Esophagus (tissue), 2 donors: ENCODE results near the gene ZFHX2. TPM values are rescaled to one million over a fixed set of nuclear protein-coding genes. Genes with fewer than 3 reads are reported as not detected.

ENCODE experiments used
- H3K27ac ChIP-seq, 2 donors: one replicate each; pipeline ENCODE4 v1.5.1; 2013; ENCODE audit warnings: low read depth in 2 of 2, mild to moderate bottlenecking in 2 of 2, inconsistent platforms in 1 of 2, low read length in 1 of 2, moderate library complexity in 1 of 2
- H3K27me3 ChIP-seq, 2 donors: one replicate each; pipeline ENCODE4 v1.6.1; 2013; ENCODE audit warnings: low read length in 2 of 2, control low read depth in 1 of 2, mild to moderate bottlenecking in 1 of 2; ENCODE audit not compliant: insufficient read depth in 2 of 2, control insufficient read depth in 1 of 2
- H3K36me3 ChIP-seq, 2 donors: one replicate each; pipeline ENCODE4 v1.6.1; 2013; ENCODE audit warnings: low read length in 1 of 2; ENCODE audit not compliant: control insufficient read depth in 2 of 2, insufficient read depth in 2 of 2
- H3K4me1 ChIP-seq, 2 donors: one replicate each; pipeline ENCODE4 v1.6.1; 2013; ENCODE audit warnings: low read length in 1 of 2; ENCODE audit not compliant: control insufficient read depth in 2 of 2, insufficient read depth in 2 of 2
- H3K4me3 ChIP-seq, 2 donors: one replicate each; pipeline ENCODE4 v1.5.1; 2013; ENCODE audit warnings: low read length in 2 of 2, mild to moderate bottlenecking in 2 of 2, low read depth in 1 of 2, moderate library complexity in 1 of 2
- H3K9me3 ChIP-seq, 2 donors: one replicate each; pipeline ENCODE4 v1.6.1; 2013; ENCODE audit warnings: mild to moderate bottlenecking in 2 of 2, low read depth in 1 of 2, low read length in 1 of 2, moderate library complexity in 1 of 2; ENCODE audit not compliant: control insufficient read depth in 2 of 2, insufficient read depth in 1 of 2
- WGBS, 2 donors: extraction: QIAGEN DNeasy Blood & Tissue Kit; methylation state at CpG; one replicate each; pipeline ENCODE4 v1.1.7; 2013; 5-methylcytosine and 5-hydroxymethylcytosine counted together
- polyA plus RNA-seq, 2 donors: library from polyadenylated mRNA; stranded (reverse); fragments of 200-250 nt; gene quantifications; one replicate each; pipeline ENCODE4 v1.2.3, GENCODE V29; 2013
- donor health status: healthy with polysubstance abuse.
- donor health status: Bipolar disorder and iron deficiency.

Gene ZFHX2
- polyA plus RNA-seq, 2 donors: 0.12 to 0.59 TPM

- H3K4me3 ChIP-seq: no peak overlapping the region
- H3K4me1 ChIP-seq: no peaks in the 10 kb centered on the region
- no peak overlapping the region for H3K27ac ChIP-seq
- H3K27me3 ChIP-seq: no peaks in the 10 kb centered on the region
- 93 to 96% methylated on average over 2 of the region's 2 CpGs for WGBS, 2 donors
- H3K36me3 ChIP-seq: no peaks in the 10 kb centered on the region
- H3K9me3 ChIP-seq: no peaks in the 10 kb centered on the region
These were observed 15.1 kb downstream of the ZFHX2 start for GRCh38 chr14:23536494-23536893.

- H3K4me3 ChIP-seq: no peak overlapping the region
- H3K27ac ChIP-seq: no peak overlapping the region
- no peaks in the 10 kb centered on the region for H3K4me1 ChIP-seq
- no peaks in the 10 kb centered on the region for H3K27me3 ChIP-seq
- H3K9me3 ChIP-seq: no peaks in the 10 kb centered on the region
- H3K36me3 ChIP-seq: no peaks in the 10 kb centered on the region
- WGBS, 2 donors: 75 to 81% methylated on average over 4 of the region's 4 CpGs
These were observed 15.6 kb downstream of the ZFHX2 start for GRCh38 chr14:23535943-23536342.

GRCh38 chr14:23533652-23534435, 17.7 kb downstream of the ZFHX2 start:
- Histone ChIP-seq H3K4me3 (no peak overlapping the region), H3K27ac (no peak overlapping the region), H3K4me1 (no peaks in the 10 kb centered on the region), H3K27me3 (no peaks in the 10 kb centered on the region), H3K36me3 (no peaks in the 10 kb centered on the region), H3K9me3 (no peaks in the 10 kb centered on the region)
- WGBS, 2 donors: 92 to 93% methylated on average over 16 of the region's 16 CpGs

GRCh38 chr14:23532658-23533057, 18.9 kb downstream of the ZFHX2 start:
- H3K9me3 ChIP-seq: no peaks in the 10 kb centered on the region
- H3K36me3 ChIP-seq: no peaks in the 10 kb centered on the region
- 94 to 96% methylated on average over 7 of the region's 7 CpGs for WGBS, 2 donors
- no peaks in the 10 kb centered on the region for H3K4me1 ChIP-seq
- H3K27me3 ChIP-seq: no peaks in the 10 kb centered on the region
- no peak overlapping the region for H3K27ac ChIP-seq
- H3K4me3 ChIP-seq: no peak overlapping the region

DNA sequence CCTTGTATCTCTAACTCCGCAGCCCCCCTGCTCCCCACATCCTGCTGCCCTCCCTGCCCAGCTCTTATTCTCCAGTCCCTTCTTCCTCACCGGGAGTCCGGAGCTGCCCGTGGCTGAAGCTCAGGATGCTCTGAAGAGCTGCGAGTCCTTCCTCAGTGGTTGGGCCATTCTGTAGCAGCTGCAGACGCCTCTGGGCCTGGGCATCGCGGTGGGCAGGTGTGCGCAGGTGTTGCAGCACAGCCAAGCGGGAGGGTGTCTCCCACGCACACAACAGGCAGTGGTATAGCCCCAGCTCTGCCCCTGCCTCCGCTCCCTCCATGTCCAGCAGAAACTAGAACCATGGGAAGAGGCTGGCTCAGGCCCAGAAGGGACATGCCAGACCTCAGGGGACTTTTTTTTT, 20.2 kb downstream of the ZFHX2 start:
- Histone ChIP-seq H3K4me1 (no peaks in the 10 kb centered on the region), H3K27me3 (no peaks in the 10 kb centered on the region), H3K27ac (no peak overlapping the region), H3K9me3 (no peaks in the 10 kb centered on the region), H3K36me3 (no peaks in the 10 kb centered on the region), H3K4me3 (no peak overlapping the region)
- 91 to 94% methylated on average over 12 of the region's 12 CpGs for WGBS, 2 donors

- no peaks in the 10 kb centered on the region for H3K36me3 ChIP-seq
- H3K27ac ChIP-seq: no peak overlapping the region
- WGBS, 2 donors: 75 to 79% methylated on average over 10 of the region's 10 CpGs
- H3K9me3 ChIP-seq: no peaks in the 10 kb centered on the region
- H3K4me3 ChIP-seq: no peak overlapping the region
- no peaks in the 10 kb centered on the region for H3K27me3 ChIP-seq
- no peaks in the 10 kb centered on the region for H3K4me1 ChIP-seq
These were observed 21.1 kb downstream of the ZFHX2 start for GRCh38 chr14:23530375-23531055.

- Histone ChIP-seq H3K4me3 (no peak overlapping the region), H3K36me3 (no peaks in the 10 kb centered on the region), H3K9me3 (no peaks in the 10 kb centered on the region), H3K27ac (no peak overlapping the region), H3K27me3 (no peaks in the 10 kb centered on the region), H3K4me1 (no peaks in the 10 kb centered on the region)
- 85 to 96% methylated on average over 3 of the region's 3 CpGs for WGBS, 2 donors
These were observed 22.5 kb downstream of the ZFHX2 start for GRCh38 chr14:23529016-23529415.

GRCh38 chr14:23528555-23528954, 23.0 kb downstream of the ZFHX2 start:
- H3K36me3 ChIP-seq: no peaks in the 10 kb centered on the region
- no peaks in the 10 kb centered on the region for H3K9me3 ChIP-seq
- no peak overlapping the region for H3K4me3 ChIP-seq
- no peak overlapping the region for H3K27ac ChIP-seq
- H3K27me3 ChIP-seq: no peaks in the 10 kb centered on the region
- no peaks in the 10 kb centered on the region for H3K4me1 ChIP-seq
- WGBS, 2 donors: 69 to 93% methylated on average over 1 of the region's 1 CpG

GRCh38 chr14:23525611-23526010, 26.0 kb downstream of the ZFHX2 start:
- Histone ChIP-seq H3K4me3 (no peak overlapping the region), H3K9me3 (no peaks in the 10 kb centered on the region), H3K27ac (no peak overlapping the region), H3K4me1 (no peaks in the 10 kb centered on the region), H3K36me3 (no peaks in the 10 kb centered on the region), H3K27me3 (no peaks in the 10 kb centered on the region)
- 77 to 83% methylated on average over 8 of the region's 8 CpGs for WGBS, 2 donors

DNA sequence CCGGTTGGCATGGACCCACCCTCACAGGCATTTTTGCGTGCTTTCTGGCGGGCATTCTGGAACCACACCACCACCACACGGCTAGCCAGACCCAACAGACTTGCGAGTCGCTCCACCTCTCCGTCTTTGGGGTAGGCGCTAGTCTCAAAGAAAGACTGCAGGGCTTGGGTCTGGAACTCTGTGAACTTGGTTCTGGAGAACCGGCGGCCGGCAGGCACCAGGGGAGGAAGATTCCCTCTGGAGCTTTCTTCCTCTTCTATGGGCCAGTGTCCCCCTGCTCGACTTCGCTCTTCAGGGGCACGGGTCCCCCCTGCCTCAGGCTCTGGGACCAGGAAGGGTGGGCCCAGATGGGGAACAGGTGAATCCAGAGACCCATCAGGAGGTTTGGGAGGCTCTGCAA, 26.6 kb downstream of the ZFHX2 start:
- WGBS, 2 donors: 93 to 94% methylated on average over 14 of the region's 14 CpGs
- Histone ChIP-seq H3K27me3 (no peaks in the 10 kb centered on the region), H3K4me3 (no peak overlapping the region), H3K4me1 (no peaks in the 10 kb centered on the region), H3K36me3 (no peaks in the 10 kb centered on the region), H3K27ac (no peak overlapping the region), H3K9me3 (no peaks in the 10 kb centered on the region)
